NB4 (cell line): ENCODE measurements around the gene RPS6KA5.

Experiments
- DNase-seq: peaks from one replicate; pipeline ENCODE4 v3.0.0; 2010; ENCODE audit warnings: low read depth
- H3K4me3 ChIP-seq: one replicate; pipeline ENCODE4 v1.5.1; 2011; ENCODE audit warnings: mild to moderate bottlenecking, low read depth, low read length, moderate library complexity
- MAX ChIP-seq: IDR thresholded peaks from 2 replicates; pipeline ENCODE4 v1.6.1; 2011; ENCODE audit warnings: low read depth, low read length
- MYC ChIP-seq: IDR thresholded peaks from 2 replicates; pipeline ENCODE4 v1.6.1; 2011; ENCODE audit warnings: low read depth, low read length
- POLR2A ChIP-seq: IDR thresholded peaks from 2 replicates; pipeline ENCODE4 v1.6.1; 2011; ENCODE audit warnings: mild to moderate bottlenecking; ENCODE audit not compliant: insufficient read length; ENCODE audit errors: extremely low read depth
- TF ChIP-seq, protein P1 (sequence below): IDR thresholded peaks from one replicate; pipeline ENCODE4 v1.5.1; 2012; ENCODE audit warnings: low read depth, low read length

RPS6KA5 gene

GRCh38 chr14:91019673-91020072 is 40.8 kb downstream of the RPS6KA5 start:
- H3K4me3 ChIP-seq = no peak overlapping the region
- no peak for DNase-seq

DNA sequence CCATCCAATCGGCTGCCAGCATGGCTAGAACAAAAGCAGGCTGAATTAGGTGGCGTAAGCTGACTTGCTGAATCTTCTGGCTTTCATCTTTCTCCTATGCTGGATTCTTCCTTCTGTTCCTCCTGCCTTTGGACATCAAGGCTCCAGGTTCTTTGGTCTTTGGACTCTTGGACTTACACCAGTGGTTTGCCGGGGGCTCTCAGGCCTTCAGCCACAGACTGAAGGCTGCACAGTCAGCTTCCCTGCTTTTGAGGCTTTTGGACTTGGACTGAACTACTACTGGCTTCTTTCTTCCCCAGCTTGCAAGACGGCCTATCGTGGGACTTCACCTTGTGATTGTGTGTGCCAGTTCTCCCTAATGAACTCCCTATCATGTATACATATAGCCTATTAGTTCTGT is 42.0 kb downstream of the RPS6KA5 start:
- DNase-seq = no peak
- TF ChIP-seq POLR2A = no peak
- TF ChIP-seq, protein P1, sequence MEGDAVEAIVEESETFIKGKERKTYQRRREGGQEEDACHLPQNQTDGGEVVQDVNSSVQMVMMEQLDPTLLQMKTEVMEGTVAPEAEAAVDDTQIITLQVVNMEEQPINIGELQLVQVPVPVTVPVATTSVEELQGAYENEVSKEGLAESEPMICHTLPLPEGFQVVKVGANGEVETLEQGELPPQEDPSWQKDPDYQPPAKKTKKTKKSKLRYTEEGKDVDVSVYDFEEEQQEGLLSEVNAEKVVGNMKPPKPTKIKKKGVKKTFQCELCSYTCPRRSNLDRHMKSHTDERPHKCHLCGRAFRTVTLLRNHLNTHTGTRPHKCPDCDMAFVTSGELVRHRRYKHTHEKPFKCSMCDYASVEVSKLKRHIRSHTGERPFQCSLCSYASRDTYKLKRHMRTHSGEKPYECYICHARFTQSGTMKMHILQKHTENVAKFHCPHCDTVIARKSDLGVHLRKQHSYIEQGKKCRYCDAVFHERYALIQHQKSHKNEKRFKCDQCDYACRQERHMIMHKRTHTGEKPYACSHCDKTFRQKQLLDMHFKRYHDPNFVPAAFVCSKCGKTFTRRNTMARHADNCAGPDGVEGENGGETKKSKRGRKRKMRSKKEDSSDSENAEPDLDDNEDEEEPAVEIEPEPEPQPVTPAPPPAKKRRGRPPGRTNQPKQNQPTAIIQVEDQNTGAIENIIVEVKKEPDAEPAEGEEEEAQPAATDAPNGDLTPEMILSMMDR = no peak
- TF ChIP-seq MYC = no peak
- no peak for TF ChIP-seq MAX
- H3K4me3 ChIP-seq = no peak overlapping the region

More at GRCh38 chr14:91019673-91020072, 40.8 kb downstream of the RPS6KA5 start:
- TF ChIP-seq MAX = no peak
- TF ChIP-seq POLR2A = no peak
- TF ChIP-seq, protein P1 = no peak
- TF ChIP-seq MYC = no peak

DNA sequence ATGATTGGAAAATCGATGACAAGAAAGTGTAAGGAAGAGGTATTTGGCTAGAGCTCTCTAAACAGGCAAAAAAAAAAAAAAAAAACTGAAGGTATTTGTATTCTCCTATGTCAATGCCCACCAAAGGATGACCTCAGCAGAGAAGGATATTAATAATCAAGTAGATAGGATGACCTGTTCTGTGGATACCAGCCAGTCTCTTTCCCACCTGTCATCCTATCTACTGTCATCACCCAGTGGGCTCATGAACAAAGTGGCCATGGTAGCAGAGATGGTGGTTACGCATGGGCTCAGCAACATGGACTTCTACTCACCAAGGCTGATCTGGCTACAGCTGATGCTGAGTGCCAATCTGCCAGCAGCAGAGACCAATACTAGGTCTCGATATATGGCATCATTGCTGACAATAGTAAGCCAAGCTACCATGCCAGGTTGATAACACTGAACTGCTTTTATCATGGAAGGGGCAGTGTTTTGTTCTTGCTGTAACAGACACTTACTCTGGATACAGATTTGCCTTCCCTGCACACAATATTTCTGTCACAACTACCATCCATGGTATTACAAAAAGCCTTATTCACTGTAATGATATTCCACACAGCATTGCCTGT is 43.5 kb downstream of the RPS6KA5 start:
- H3K4me3 ChIP-seq = no peak overlapping the region
- TF ChIP-seq, protein P1 = no peak
- TF ChIP-seq MYC = no peak
- no peak for TF ChIP-seq MAX
- no peak for TF ChIP-seq POLR2A
- no peak for DNase-seq

- no peak overlapping the region for H3K4me3 ChIP-seq
- no peak for DNase-seq
- TF ChIP-seq MYC = no peak
- TF ChIP-seq, protein P1 = no peak
- TF ChIP-seq MAX = no peak
- no peak for TF ChIP-seq POLR2A
These were observed 45.0 kb downstream of the RPS6KA5 start for GRCh38 chr14:91015435-91015834.

- DNase-seq = no peak
- TF ChIP-seq, protein P1 = no peak
- TF ChIP-seq MAX (no peak), POLR2A (no peak), MYC (no peak)
- no peak overlapping the region for H3K4me3 ChIP-seq
These were observed 48.4 kb downstream of the RPS6KA5 start for GRCh38 chr14:91012045-91012444.
